HCT116 (cell line): Measurements from ENCODE around the gene SNAI1. TPM values are rescaled to one million over a fixed set of nuclear protein-coding genes. Genes with fewer than 3 reads are reported as not detected.

Experiments
- ATAC-seq: fragments of 200-7000 bp; cut with Tn5 transposase; 2 replicates; pipeline ENCODE4 v1.9.1; 2020; ENCODE audit warnings: mild to moderate bottlenecking, moderate library complexity
- BruUV-seq: library from RNA; stranded (reverse); fragments of 400-500 nt; replicated peaks from 2 replicates; lab custom pipeline; 2021; lab: Mats Ljungman, UMichigan
- CTCF ChIA-PET: fragments of 300-600 bp; sonication (Branson Sonifier 250); formaldehyde crosslinking; loops from one replicate; lab custom pipeline; 2021; ENCODE audit warnings: antibody characterized with exemption; lab: Charles Lee
- POLR2A ChIA-PET: fragments of 300-600, 350-600 bp; sonication (Branson Sonifier 250); formaldehyde crosslinking; loops from one replicate; lab custom pipeline; 2021; ENCODE audit warnings: antibody characterized with exemption; lab: Charles Lee
- RAD21 ChIA-PET, 2 experiments: fragments of 300-600 bp; sonication (Branson Sonifier 250); formaldehyde crosslinking; loops; one replicate each; lab custom pipeline; 2023; ENCODE audit warnings: low total read pairs in 2 of 2; ENCODE audit not compliant: uncharacterized antibody in 2 of 2, unreplicated experiment in 2 of 2, low non-redundant PET in 1 of 2; lab: Charles Lee
- DNase-seq: peaks from one replicate; pipeline ENCODE4 v3.0.0-alpha.2; 2010; ENCODE audit warnings: low read depth, low spot score
- H2AFZ ChIP-seq: fragments of 200-600 bp; shearing (Covaris generic), sonication (generic); 2 replicates; pipeline ENCODE4 v1.6.1; 2017; ENCODE audit warnings: low read depth, mixed run types, mixed read lengths, antibody characterized with exemption, low read length; ENCODE audit not compliant: poor library complexity, severe bottlenecking
- H3K27ac ChIP-seq: 2 replicates; pipeline ENCODE4 v1.5.1; 2012; ENCODE audit warnings: low read depth, low read length
- H3K27me3 ChIP-seq: fragments of 200-600 bp; sonication (generic); 2 replicates; pipeline ENCODE4 v1.6.1; 2016; ENCODE audit warnings: mixed run types, low read length, mixed read lengths; ENCODE audit not compliant: insufficient read depth
- H3K36me3 ChIP-seq, 2 experiments: fragments of 200-500 bp in 1 of 2; fragments of 200-600 bp in 1 of 2; sonication (Bioruptor generic) in 1 of 2; sonication (generic) in 1 of 2; 2 replicates each; pipeline versions ENCODE4 v1.5.1 to v1.6.1; 2014 to 2016; ENCODE audit warnings: low read length in 2 of 2, inconsistent platforms in 1 of 2, mixed read lengths in 1 of 2, mixed run types in 1 of 2; ENCODE audit not compliant: insufficient read depth in 2 of 2, control insufficient read depth in 1 of 2
- H3K4me1 ChIP-seq, 2 experiments: fragments of 200-600 bp in 1 of 2; sonication (generic) in 1 of 2; 2 replicates each; pipeline versions ENCODE4 v1.5.1 to v1.6.1; 2012 to 2017; ENCODE audit warnings: low read length in 2 of 2, inconsistent platforms in 1 of 2, mild to moderate bottlenecking in 1 of 2, mixed read lengths in 1 of 2, mixed run types in 1 of 2, moderate library complexity in 1 of 2; ENCODE audit not compliant: insufficient read depth in 2 of 2, control insufficient read depth in 1 of 2
- H3K4me2 ChIP-seq: fragments of 200-600 bp; sonication (generic); 2 replicates; pipeline ENCODE4 v1.6.1; 2017; ENCODE audit warnings: mixed run types, low read length, mixed read lengths
- H3K4me3 ChIP-seq, 2 experiments: fragments of 200-600 bp in 1 of 2; sonication (generic) in 1 of 2; replicated peaks in 1 of 2; 2 replicates each; pipeline ENCODE4 v1.5.1; 2011 to 2016; ENCODE audit warnings: low read length in 2 of 2, control low read depth in 1 of 2, low read depth in 1 of 2, mild to moderate bottlenecking in 1 of 2, mixed read lengths in 1 of 2, mixed run types in 1 of 2
- H3K79me2 ChIP-seq: fragments of 200-600 bp; sonication (generic); 2 replicates; pipeline ENCODE4 v1.6.1; 2017; ENCODE audit warnings: mild to moderate bottlenecking, mixed run types, low read length, moderate library complexity, mixed read lengths; ENCODE audit not compliant: insufficient read depth
- H3K9ac ChIP-seq: fragments of 200-600 bp; sonication (generic); 2 replicates; pipeline ENCODE4 v1.6.1; 2016; ENCODE audit warnings: low read length, mixed read lengths
- H3K9me2 ChIP-seq: fragments of 200-600 bp; sonication (generic), shearing (Covaris generic); 2 replicates; pipeline ENCODE4 v1.6.1; 2017; ENCODE audit warnings: mixed run types, mild to moderate bottlenecking, moderate library complexity; ENCODE audit not compliant: insufficient read depth
- H3K9me3 ChIP-seq, 2 experiments: fragments of 200-500 bp in 1 of 2; fragments of 200-600 bp in 1 of 2; sonication (Bioruptor generic) in 1 of 2; sonication (generic) in 1 of 2; 2 replicates each; pipeline ENCODE4 v1.6.1; 2014 to 2017; ENCODE audit warnings: low read length in 2 of 2, mixed read lengths in 2 of 2, inconsistent platforms in 1 of 2, low read depth in 1 of 2, mild to moderate bottlenecking in 1 of 2, mixed run types in 1 of 2, moderate library complexity in 1 of 2; ENCODE audit not compliant: control insufficient read depth in 1 of 2, insufficient read depth in 1 of 2
- H4K20me1 ChIP-seq: fragments of 200-600 bp; sonication (generic), shearing (Covaris generic); 2 replicates; pipeline ENCODE4 v1.6.1; 2017; ENCODE audit warnings: mixed run types, mild to moderate bottlenecking, moderate library complexity; ENCODE audit not compliant: insufficient read depth
- CBX3 ChIP-seq: IDR thresholded peaks from 2 replicates; pipeline ENCODE4 v1.6.1; 2012; ENCODE audit warnings: low read depth
- POLR2A ChIP-seq: IDR thresholded peaks from 2 replicates; pipeline ENCODE4 v1.7.0; 2011; ENCODE audit warnings: borderline replicate concordance; ENCODE audit not compliant: insufficient read depth, insufficient read length; ENCODE audit errors: extremely low read depth
- RAD21 ChIP-seq: IDR thresholded peaks from 2 replicates; pipeline ENCODE4 v1.6.1; 2012; ENCODE audit warnings: low read depth, mild to moderate bottlenecking
- TCF7L2 ChIP-seq: IDR thresholded peaks from 2 replicates; pipeline ENCODE4 v1.7.0; 2011; ENCODE audit warnings: borderline replicate concordance, inconsistent platforms; ENCODE audit not compliant: insufficient read depth, insufficient read length; ENCODE audit errors: extremely low read depth
- intact Hi-C: fragments of 100-400 bp; cut with micrococcal nuclease; formaldehyde crosslinking; loops from 2 replicates; pipeline ENCODE4 v1.10.0; 2022
- total RNA-seq: library from RNA; stranded (reverse); gene quantifications from one replicate; pipeline ENCODE4 v1.2.1, GENCODE V29; 2021; ENCODE audit not compliant: unreplicated experiment

The SNAI1 gene
- total RNA-seq, 1 experiment from 2014 or later, result 13.4 TPM

DNA sequence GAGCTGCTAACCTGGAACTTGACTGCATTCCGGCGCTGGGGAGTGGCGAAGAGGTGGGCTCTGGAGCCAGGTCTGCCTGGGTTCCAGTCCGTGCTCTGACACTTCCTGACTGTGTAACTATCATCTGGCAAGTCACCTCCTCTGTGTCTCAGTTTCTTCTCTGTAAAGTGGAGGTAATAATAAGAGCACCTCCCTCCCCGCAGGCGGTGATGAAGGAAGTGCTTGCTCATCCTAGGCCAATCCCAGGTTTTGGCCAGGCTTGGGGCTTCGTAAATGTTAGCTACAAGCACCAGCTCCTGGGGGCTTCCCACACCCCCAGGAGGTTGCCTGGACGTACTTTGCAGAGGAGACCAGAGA is 32.8 kb downstream of the SNAI1 start:
- CTCF ChIA-PET, result no interaction called here

GRCh38 chr20:50015993-50016770 is 33.4 kb downstream of the SNAI1 start:
- Histone ChIP-seq H3K9me3 (no peaks in the 10 kb centered on the region), H3K4me2 (no peak overlapping the region), H3K27ac (no peak overlapping the region), H3K4me1 (peaks cover 0 to 12% of the 10 kb centered on the region in 2 experiments; a peak in 2 of 4 replicates), H3K9me2 (no peaks in the 10 kb centered on the region), H2AFZ (no peak overlapping the region), H3K4me3 (no peak overlapping the region), H3K27me3 (no peaks in the 10 kb centered on the region), H3K36me3 (no peaks in the 10 kb centered on the region), H4K20me1 (no peaks in the 10 kb centered on the region), H3K9ac (no peak overlapping the region), H3K79me2 (no peaks in the 10 kb centered on the region)
- intact Hi-C loops, result no loop called here
- POLR2A ChIA-PET, result no interaction called here
- RAD21 ChIA-PET, result no interaction called here
- CTCF ChIA-PET, result no interaction called here
- DNase-seq (no peak), ATAC-seq (no peak)
- TF ChIP-seq CBX3, result no peak
- no TSS peak for BruUV-seq

More for the DNA sequence above, 32.8 kb downstream of the SNAI1 start:
- RAD21 ChIA-PET, result no interaction called here
- Histone ChIP-seq H4K20me1 (no peaks in the 10 kb centered on the region), H3K36me3 (no peaks in the 10 kb centered on the region), H3K9me3 (no peaks in the 10 kb centered on the region), H3K27ac (no peak overlapping the region), H3K4me3 (no peak overlapping the region), H3K9me2 (no peaks in the 10 kb centered on the region), H3K9ac (no peak overlapping the region), H2AFZ (no peak overlapping the region), H3K27me3 (no peaks in the 10 kb centered on the region), H3K4me1 (peaks cover 0 to 9% of the 10 kb centered on the region in 2 experiments; a peak in 2 of 4 replicates), H3K79me2 (no peaks in the 10 kb centered on the region), H3K4me2 (no peak overlapping the region)
- TF ChIP-seq RAD21 (no peak), CBX3 (no peak), POLR2A (no peak), TCF7L2 (no peak)
- POLR2A ChIA-PET, result no interaction called here
- BruUV-seq, result no TSS peak
- DNase-seq (no peak), ATAC-seq (no peak)
- intact Hi-C loops, result no loop called here
